ENCODE results near the gene FIGNL1.

Gene FIGNL1

GRCh38 chr7:50394315-50394714 is 55.8 kb downstream of the FIGNL1 start:
- no peak for DNase-seq

Data from hematopoietic multipotent progenitor cell treated with erythropoietin and hydrocortisone succinate and interleukin-3 and kit ligand, for 4 days (in vitro differentiated cells).